Measurements from ENCODE around the gene CSNK1G2. TPM values are rescaled to one million over a fixed set of nuclear protein-coding genes. Genes with fewer than 3 reads are reported as not detected.

The CSNK1G2 gene
- total and polyA plus RNA-seq, 2 of the 13 experiments (the other 11 are each of a cell fraction or from before 2014, with no cell fraction given), result 53.8 to 72.5 TPM

GRCh38 chr19:1933942-1934341 is 7.0 kb upstream of the CSNK1G2 start:
- TF ChIP-seq MNT (IDR thresholded peaks at IDR 0.05) (peak; percentile 81), MAFG (CRISPR knock-in tag; IDR thresholded peaks at IDR 0.05) (no peak)
- Histone ChIP-seq H2AFZ (ENCODE audit: low read length) (no peak overlapping the region), H3K9ac (ENCODE audit: insufficient read depth, low read depth, low read length) (no peak overlapping the region), H3K4me2 (ENCODE audit: low read depth, low read length) (no peak overlapping the region), H3K36me3 (replicated peaks in 1 of 2; ENCODE audit: control insufficient read depth in 1 of 2, insufficient read depth in 2 of 2, low read length in 2 of 2) (no peaks in the 10 kb centered on the region), H3K9me3 (ENCODE audit: low read length) (no peaks in the 10 kb centered on the region; the same call in 1 of the 2 replicates), H3K79me2 (ENCODE audit: insufficient read depth, low read length) (no peaks in the 10 kb centered on the region), H3K27me3 (ENCODE audit: control insufficient read depth in 1 of 2, insufficient read depth in 2 of 2, low read length in 2 of 2) (no peaks in the 10 kb centered on the region), H4K20me1 (ENCODE audit: insufficient read depth, low read length) (no peaks in the 10 kb centered on the region), H3K27ac (ENCODE audit: extremely low read length, insufficient read depth, low read length) (no peak overlapping the region), H3K4me1 (ENCODE audit: insufficient read depth, low read length) (peaks cover 36% of the 10 kb centered on the region), H3K4me3 (replicated peaks in 1 of 3; ENCODE audit: insufficient read depth in 1 of 3, low read depth in 2 of 3, low read length in 3 of 3) (no peak overlapping the region)
- no TSS peak for BruUV-seq (replicated peaks)
- FAIRE-seq, result no peak
- ATAC-seq, result no peak
- DNase-seq (ENCODE audit: low spot score), result no peak
- POLR2A ChIA-PET, result no interaction called here
- WGBS (ENCODE audit: low lambda C conversion rate), result 72% methylated on average over 8 of the region's 8 CpGs
- in situ Hi-C loops (cut with HindIII; ENCODE audit: extremely low pct_ligation_motif_present, low pct_unique_long_range_greater_than_20kb), result loop anchor here (10.0 kb wide), 1 partner anchor 131 kb away; no protein-coding TSS in a partner anchor
- CTCF ChIA-PET (ENCODE audit: low intra/inter-chr PET ratio, low total read pairs), result no interaction called here
- intact Hi-C loops (cut with micrococcal nuclease; ENCODE audit: unreplicated experiment), result no loop called here

- Histone ChIP-seq H3K9me3 (ENCODE audit: low read length) (no peaks in the 10 kb centered on the region; the same call in 1 of the 2 replicates), H3K4me3 (replicated peaks in 1 of 3; ENCODE audit: insufficient read depth in 1 of 3, low read depth in 2 of 3, low read length in 3 of 3) (peak overlapping the region in 1 of 3 experiments; percentile 51; a peak in 2 of 6 replicates), H3K36me3 (replicated peaks in 1 of 2; ENCODE audit: control insufficient read depth in 1 of 2, insufficient read depth in 2 of 2, low read length in 2 of 2) (no peaks in the 10 kb centered on the region), H3K4me1 (ENCODE audit: insufficient read depth, low read length) (peaks cover 38% of the 10 kb centered on the region), H3K27me3 (ENCODE audit: control insufficient read depth in 1 of 2, insufficient read depth in 2 of 2, low read length in 2 of 2) (no peaks in the 10 kb centered on the region), H3K4me2 (ENCODE audit: low read depth, low read length) (peak overlapping the region; percentile 57), H3K79me2 (ENCODE audit: insufficient read depth, low read length) (no peaks in the 10 kb centered on the region), H4K20me1 (ENCODE audit: insufficient read depth, low read length) (no peaks in the 10 kb centered on the region), H3K9ac (ENCODE audit: insufficient read depth, low read depth, low read length) (no peak overlapping the region), H2AFZ (ENCODE audit: low read length) (no peak overlapping the region), H3K27ac (ENCODE audit: extremely low read length, insufficient read depth, low read length) (peak overlapping the region; percentile 16)
- no TSS peak for BruUV-seq (replicated peaks)
- peak; percentile 62 for DNase-seq (ENCODE audit: low spot score)
- in situ Hi-C loops (cut with HindIII; ENCODE audit: extremely low pct_ligation_motif_present, low pct_unique_long_range_greater_than_20kb) (loop anchor here (10.0 kb wide), 1 partner anchor 129 kb away; no protein-coding TSS in a partner anchor), intact Hi-C loops (cut with micrococcal nuclease; ENCODE audit: unreplicated experiment) (no loop called here)
- FAIRE-seq, result peak; percentile 68
- ATAC-seq, result peak; percentile 59
- WGBS (ENCODE audit: low lambda C conversion rate), result 9% methylated on average over 4 of the region's 11 CpGs
- ChIA-PET CTCF (ENCODE audit: low intra/inter-chr PET ratio, low total read pairs) (no interaction called here), POLR2A (interaction anchor here (0.6 to 1.4 kb wide), 3 partner anchors 39 to 359 kb away, joined by 3 read pairs; no protein-coding TSS in a partner anchor)
- TF ChIP-seq ZFP41 (CRISPR knock-in tag; IDR thresholded peaks at IDR 0.05; ENCODE audit: borderline replicate concordance) (no peak), HMG20B (CRISPR knock-in tag; conservative IDR thresholded peaks at IDR 0.05) (0 out of 2 replicates have a peak, but pooled peaks have one; percentile 21), ZNF720 (CRISPR knock-in tag; IDR thresholded peaks at IDR 0.05) (no peak), HHEX (CRISPR knock-in tag; IDR thresholded peaks at IDR 0.05) (no peak), ZNF737 (CRISPR knock-in tag; IDR thresholded peaks at IDR 0.05; ENCODE audit: borderline replicate concordance) (no peak), ZNF747 (CRISPR knock-in tag; IDR thresholded peaks at IDR 0.05; ENCODE audit: borderline replicate concordance) (no peak), ZNF138 (CRISPR knock-in tag; IDR thresholded peaks at IDR 0.05; ENCODE audit: low read depth) (no peak), ZNF547 (CRISPR knock-in tag; IDR thresholded peaks at IDR 0.05) (no peak), ZNF335 (CRISPR knock-in tag; IDR thresholded peaks at IDR 0.05) (no peak), ZNF850 (CRISPR knock-in tag; conservative IDR thresholded peaks at IDR 0.05) (no peak), ZNF383 (CRISPR knock-in tag; IDR thresholded peaks at IDR 0.05; ENCODE audit: borderline replicate concordance) (no peak), ZNF354B (CRISPR knock-in tag; IDR thresholded peaks at IDR 0.05) (no peak), ZNF275 (CRISPR knock-in tag; IDR thresholded peaks at IDR 0.05; ENCODE audit: borderline replicate concordance) (no peak; the same call in 1 of the 2 replicates), ZNF773 (CRISPR knock-in tag; IDR thresholded peaks at IDR 0.05; ENCODE audit: borderline replicate concordance) (no peak)
Measured at GRCh38 chr19:1935484-1936208, 5.3 kb upstream of the CSNK1G2 start.
